HG03045 (cell line): ENCODE data around the gene SLC29A4.
"Not testable (repeated sequence)": the region's sequence is repeated elsewhere in the genome, so short reads cannot be mapped to it uniquely, and the experiment has no call there.

Experiments used
- ATAC-seq: cut with Tn5 transposase; IDR thresholded peaks from one replicate; pipeline ENCODE4 v1.9.1; 2021; ENCODE audit warnings: mild to moderate bottlenecking, moderate library complexity; ENCODE audit not compliant: unreplicated experiment

Gene SLC29A4, protein sequence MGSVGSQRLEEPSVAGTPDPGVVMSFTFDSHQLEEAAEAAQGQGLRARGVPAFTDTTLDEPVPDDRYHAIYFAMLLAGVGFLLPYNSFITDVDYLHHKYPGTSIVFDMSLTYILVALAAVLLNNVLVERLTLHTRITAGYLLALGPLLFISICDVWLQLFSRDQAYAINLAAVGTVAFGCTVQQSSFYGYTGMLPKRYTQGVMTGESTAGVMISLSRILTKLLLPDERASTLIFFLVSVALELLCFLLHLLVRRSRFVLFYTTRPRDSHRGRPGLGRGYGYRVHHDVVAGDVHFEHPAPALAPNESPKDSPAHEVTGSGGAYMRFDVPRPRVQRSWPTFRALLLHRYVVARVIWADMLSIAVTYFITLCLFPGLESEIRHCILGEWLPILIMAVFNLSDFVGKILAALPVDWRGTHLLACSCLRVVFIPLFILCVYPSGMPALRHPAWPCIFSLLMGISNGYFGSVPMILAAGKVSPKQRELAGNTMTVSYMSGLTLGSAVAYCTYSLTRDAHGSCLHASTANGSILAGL

DNA sequence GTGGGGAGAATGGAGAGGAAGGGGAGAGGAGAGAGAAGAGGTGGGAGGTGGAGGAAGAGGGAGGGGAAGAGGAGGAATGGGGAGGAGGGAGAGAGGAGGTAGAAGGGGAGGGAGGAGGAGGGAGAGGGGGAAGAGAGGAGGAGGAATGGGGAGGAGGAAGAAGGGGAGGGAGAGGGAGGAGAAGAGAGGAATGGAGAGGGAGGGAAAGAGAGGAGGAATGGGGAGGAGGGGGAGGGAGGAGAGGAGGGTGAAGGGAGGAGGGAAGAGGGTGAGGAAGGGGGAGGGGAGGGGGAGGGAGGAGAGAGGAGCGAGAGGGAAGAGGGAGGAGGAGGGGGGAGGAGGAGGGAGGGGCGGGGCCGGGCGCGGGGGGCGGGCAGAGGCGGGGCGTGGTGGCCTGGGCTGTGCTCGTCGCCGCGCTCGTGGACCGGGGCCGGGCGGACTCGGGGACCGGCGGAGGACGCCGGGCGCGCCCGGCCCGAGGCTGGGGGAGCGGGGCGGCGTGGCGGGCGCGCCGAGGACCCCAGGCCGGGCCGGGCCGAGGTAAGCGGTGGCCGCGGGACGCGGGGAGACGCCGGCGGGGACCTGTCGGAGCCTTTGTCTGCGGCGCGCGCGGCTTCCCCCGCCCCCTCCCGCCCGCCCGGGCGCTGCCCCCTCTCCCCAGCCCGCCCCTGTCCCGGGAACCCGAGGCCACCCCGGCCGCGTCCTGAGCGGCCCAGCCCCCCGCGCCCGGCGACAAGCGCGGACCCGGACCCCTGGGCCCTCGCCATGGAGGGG lies at the start of gene SLC29A4:
Gene SLC29A4 (plus strand): TSS at position 401 of the 774 bp plus-strand sequence. CDS start 4,874 bp downstream, outside the sequence.
- no peak for ATAC-seq

DNA sequence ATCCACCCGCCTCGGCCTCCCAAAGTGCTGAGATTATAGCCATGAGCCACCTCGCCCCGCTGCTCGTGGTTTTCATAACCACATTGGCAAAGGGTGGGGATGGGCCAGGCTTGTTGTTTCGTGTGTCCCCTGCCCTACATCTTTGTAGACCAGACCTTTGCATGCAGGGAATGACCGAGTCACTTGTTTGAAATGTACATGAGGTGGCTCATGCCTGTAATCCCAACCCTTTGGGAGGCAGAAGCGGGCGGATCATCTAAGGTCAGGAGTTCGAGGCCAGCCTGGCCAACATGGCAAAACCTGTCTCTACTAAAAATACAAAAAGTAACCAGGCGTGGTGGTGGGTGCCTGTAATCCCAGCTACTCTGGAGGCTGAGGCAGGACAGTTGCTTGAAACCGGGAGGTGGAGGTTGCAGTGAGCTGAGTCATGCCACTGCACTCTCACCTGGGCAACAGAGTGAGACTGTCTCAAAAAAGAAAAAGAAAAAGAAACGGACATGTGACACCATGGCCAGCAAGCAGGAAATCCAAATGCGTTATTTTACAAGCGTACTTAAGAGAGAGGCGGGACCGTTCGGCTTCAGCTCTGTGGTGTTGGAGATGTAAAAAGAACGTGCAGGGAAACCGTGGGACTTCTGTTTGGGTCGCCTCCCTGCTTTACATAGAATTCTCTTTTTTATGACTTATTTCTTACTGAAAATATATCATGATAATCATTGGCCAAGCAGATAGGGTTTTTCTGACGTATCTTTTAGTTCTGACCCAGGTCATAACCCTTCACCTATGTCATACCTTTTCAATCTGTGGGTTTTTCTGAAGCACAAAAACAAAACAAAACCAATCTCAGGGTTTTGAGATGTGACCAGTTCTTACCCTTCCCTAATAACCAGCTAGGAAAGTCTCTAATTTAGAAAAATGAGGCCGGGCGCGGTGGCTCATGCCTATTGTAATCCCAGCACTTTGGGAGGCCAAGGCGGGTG lies 47.6 kb upstream of the SLC29A4 start:
- ATAC-seq = peak; percentile 30

DNA sequence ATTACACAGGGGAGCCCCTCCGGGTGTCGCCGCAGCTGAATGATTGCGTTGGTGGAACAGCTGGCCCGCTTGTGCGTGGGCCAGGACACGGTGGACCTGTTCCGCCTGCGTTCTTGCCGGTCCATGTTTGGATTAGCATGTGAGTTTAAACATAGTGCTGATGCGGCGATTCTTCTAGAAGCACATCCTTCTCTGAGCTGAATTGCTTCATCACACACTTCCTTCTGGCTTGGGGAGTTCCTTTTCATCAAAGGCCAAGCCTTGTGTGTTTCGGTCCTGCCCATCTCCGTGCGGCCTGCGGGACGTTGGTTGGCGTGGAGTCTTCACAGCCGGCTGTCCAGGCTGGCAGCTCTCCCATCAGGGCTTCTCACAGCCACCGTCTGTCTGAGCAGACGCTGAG lies 45.5 kb upstream of the SLC29A4 start:
- no peak for ATAC-seq

DNA sequence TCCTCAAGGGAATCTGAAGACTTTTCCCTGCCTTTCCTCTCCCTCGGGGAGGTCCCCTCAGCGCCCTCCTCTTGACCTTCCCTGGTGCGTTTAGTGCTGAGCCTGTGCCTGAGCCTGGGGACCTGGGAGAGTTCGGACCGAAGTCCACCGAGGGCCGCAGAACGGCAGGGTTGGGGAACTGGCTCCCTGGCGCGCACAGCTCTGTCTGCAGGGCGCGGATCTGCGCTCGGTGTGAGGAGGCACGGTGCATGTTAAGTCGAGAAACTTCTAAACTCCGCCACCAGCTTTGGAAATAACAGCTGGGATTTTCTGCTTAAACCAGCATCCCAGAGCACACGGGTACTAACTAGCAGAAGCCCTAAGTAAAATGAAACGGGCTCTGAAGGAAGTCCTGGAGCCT lies 44.2 kb upstream of the SLC29A4 start:
- no peak for ATAC-seq

DNA sequence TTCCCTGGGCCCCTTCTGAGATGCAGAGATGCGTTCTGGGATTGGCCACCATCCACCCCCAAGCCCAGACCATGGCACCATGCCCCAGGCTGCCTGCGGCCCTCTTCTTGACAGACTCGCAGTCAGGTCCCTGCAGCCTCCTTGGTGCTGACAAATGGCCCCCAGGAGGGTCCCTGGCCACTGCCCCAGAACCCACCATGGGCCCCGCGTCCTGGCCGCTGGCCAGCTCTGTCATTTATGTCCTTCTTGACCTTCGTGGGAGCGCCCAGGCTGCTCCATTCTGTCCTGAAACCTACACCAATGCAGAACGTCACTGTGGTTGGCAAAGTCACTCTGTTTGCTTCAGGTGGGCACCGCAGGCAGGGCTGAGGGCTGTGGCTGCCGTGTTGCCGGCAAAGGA lies 39.5 kb upstream of the SLC29A4 start:
- no peak for ATAC-seq

DNA sequence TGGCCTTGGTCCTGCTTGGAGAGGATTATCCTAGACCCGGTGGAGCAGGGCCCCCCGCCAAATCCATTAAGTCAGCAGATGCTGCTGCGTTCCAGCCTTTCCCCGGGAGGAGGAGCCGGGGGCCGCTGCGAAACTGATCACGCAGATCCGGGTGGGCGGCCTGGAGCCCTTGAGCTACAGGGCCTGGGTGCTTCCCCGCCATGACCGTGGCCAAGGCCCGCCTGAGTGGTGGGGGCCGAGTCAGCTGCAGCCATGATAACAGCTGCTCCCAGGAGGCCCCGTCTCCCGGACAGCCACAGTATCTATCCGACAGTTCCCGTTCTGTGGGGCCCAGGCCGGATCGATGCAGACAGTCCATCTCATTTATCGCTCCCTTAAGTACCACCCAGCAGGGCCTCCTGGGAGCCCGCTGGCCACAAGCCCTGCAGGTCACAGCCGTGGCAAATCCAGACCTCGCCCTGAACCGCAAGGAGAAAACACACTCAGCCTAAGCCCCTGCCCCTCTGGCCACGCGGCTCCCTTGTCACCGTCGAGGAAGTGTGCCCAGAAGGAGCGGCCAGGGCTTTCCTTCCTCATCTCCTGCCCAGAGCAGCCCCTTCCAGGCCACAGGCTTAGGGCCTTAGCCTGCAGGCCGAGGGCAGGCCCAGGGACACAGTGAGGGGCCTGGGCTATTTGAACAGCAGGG lies 34.4 kb upstream of the SLC29A4 start:
- ATAC-seq = no peak

DNA sequence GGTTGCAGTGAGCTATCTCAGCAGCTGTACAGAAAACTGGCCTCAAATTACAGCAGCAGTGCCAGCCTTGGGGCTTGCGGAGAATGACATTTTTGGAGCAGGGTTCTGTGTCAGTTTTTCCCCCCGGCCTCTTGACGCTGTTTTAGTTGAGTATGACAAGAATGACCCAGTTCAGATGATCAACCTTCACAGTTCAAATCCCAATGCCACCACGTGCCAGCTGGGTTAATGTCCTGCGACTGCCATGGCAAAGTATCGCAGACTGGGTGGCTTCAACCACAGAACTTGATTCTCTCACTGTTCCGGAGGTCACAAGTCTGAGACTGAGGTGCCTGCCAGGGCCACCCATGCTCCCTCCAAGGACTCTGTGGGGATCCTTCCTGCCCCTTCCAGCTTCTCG lies 32.0 kb upstream of the SLC29A4 start:
- not testable (repeated sequence) for ATAC-seq

DNA sequence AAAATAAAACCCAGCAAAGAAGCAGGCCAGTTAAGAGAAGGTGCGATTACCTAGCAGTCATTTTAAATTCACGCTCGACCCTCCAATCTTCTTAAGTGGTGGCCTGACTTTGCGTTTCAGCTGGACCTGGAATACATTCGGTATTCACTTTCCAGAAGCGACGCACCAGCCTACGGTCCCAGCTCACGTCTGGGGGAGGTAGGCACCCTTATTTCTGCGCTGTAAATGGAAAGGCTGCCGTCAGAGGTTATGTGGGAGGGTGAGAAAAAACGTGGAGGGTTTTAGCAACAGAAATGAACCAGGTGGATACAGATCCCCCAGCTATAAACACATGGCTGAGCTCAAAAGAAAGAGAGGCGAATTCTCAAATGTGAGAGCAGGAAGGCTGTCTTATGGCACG lies 29.2 kb upstream of the SLC29A4 start:
- not testable (repeated sequence) for ATAC-seq

DNA sequence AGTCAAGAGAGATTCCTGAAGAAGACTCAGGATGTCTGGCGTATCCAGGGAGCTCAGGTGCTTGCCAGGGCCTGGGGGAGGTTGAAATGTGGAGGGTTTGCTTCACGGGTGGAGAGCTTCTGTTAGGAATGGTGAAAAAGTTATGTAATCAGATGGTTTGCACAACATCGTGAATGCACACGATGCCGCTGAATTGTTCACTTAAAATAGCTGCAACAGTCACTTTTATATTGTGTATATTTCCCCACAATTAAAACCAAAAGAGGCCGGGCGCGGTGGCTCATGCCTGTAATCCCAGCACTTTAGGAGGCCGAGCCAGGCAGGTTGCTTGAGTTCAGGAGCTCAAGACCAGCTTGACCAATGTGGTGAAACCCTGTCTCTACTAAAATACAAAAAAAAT lies 28.4 kb upstream of the SLC29A4 start:
- not testable (repeated sequence) for ATAC-seq

DNA sequence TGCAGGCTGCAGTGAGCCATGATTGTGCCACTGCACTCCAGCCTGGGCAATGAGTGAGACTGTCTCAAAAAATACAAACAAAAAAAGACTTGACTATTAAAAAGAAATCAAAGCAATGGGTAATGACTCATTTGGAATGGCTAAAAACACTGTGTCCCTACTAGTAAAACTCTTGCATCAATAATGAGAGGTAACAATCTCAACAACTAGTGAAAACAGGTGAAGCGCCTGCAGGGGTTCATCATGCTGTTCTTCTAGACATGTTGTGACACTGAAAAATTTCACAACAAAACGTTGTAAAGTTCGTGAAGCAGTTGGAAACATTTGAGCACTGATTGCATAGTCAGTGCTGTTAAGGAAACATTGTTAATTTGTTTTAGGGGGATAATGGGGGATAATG lies 26.9 kb upstream of the SLC29A4 start:
- ATAC-seq = no peak

DNA sequence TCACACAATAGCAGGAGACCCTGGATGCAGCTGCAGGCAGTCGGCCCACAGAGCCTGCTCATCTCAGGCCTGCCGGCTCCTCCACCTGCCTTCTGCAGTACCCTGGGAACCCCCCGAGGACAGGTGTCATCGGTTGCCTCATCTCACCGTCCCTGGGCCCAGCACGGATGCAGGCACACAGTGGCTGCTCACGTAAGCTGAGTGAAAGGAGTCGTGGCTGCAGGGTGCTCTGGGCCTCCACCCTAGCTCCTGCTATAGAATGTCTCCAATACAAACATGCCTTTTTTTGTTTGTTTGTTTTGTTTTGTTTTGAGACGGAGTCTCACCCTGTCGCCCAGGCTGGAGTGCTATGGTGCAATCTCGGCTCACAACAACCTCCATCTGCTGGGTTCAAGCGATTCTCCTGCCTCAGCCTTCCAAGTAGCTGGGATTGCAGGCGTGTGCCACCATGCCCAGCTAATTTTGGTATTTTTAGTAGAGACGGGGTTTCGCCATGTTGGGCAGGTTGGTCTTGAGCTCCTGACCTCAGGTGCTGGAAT lies 22.1 kb upstream of the SLC29A4 start:
- ATAC-seq = not testable (repeated sequence)

DNA sequence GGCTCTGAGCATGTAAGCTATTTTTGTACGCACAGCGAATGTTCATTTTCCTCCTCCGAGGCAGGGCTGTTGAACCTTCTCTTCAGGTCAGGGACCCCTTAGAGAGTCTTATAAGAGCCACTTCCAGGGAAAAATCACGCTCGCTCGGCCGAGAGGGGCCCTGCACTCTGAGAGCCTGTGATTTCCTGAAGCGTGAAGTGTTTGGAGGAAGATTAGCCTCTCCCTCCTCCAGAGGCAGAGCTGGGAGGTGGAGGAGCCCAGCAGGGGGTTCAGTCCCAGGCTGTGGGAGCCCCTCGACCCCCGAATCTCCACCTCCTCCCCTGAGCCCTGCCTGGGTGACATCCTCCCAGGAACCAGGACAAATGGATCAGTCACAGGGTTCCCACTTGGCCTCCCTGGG lies 19.7 kb upstream of the SLC29A4 start:
- ATAC-seq = not testable (repeated sequence)

DNA sequence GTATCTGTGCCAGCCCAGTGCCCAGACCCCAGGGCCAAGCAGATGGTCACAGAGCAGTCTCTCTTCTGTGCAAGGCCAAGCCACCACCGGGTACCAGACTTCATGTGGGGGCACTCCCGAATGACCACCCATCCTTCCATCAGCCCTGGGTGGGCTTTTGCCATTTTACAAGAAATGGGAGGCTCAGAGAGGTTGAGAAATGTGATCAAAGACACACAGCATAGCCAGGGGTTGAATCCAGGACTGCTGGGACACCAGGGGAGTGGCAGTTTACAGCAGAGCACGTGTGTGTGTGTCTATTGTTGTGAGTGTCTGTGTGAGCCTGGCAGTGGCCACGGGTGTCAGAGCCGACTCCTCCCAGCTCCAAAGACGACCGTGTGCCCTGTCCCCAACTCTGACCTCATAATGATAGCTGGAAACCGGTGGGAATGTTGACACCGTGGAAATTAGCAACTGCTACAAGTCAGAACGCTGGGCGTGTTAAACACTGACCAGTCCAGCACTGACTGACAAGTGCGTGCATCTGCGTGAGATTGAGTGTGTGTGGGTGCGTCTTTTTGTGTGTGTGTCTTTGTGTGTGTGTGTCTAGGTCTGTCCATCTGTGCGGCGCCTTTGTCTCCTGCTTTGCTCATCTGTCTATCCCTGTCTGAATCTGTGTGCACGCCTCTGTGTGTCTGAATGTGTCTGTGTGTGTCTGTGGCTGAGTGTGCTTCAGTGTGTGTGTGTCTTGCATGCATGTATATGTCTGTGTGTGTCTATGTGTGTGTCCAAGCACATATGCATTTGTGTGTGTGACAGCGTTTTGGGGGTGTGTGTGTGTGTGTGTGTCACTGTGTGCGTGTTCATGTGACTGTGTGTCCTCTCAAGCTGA lies 17.2 kb upstream of the SLC29A4 start:
- no peak for ATAC-seq

DNA sequence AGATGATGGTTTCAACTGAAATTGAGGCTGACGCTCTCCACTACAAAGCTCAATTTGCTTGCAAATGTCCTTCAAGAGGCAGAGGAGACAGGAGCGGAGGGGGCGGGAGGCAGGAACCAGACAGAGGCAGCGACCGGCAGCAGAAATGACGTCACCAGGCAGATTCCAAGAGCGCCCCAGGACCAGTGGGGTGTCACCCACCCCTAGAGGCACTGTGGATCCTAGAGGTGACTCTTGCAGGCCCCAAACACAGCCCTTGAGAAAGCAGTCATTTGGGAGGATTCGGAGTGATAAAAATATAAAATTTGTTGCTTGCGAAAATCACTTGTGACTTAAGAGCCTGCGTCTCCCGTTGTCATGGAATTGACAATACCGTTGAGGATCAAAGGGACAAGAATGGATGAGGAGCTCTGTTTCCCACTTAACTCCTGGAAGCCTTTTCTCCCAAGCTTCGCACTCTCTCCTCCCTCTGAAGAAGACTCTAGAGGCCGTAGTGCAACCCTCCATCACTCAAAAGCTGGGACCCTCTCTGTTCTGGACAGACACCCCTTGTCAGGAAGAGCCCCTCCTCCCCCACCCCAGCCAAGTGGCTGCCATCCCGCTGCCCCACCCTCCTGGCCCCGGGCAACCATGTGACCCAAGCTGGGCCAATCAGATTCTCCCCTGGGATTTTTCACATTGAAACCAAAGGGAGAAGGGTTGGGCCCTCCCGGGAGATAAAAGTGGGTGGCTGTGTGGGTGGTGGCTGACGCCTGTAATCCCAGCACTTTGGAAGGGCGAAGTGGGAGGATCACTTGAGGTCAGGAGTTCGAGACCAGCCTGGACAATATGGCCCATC lies 16.3 kb upstream of the SLC29A4 start:
- no peak for ATAC-seq

DNA sequence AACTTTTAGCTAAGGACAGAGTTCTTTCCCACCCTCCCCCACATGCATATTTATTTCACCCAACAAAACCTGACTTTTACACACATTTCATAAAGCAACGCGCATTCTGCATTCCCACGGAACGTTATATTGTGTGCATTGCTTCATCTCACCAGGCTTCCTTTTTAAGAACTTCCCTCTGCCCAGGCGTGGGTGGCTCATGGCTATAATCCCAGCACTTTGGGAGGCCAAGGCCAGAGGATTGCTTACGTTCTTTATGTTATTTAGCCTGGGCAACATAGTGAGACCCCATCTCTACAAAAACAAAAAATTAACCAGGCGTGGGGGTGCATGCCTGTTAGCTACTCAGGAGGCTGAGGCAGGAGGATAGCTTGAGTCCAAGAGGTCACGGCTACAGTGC lies 14.9 kb upstream of the SLC29A4 start:
- ATAC-seq = not testable (repeated sequence)

DNA sequence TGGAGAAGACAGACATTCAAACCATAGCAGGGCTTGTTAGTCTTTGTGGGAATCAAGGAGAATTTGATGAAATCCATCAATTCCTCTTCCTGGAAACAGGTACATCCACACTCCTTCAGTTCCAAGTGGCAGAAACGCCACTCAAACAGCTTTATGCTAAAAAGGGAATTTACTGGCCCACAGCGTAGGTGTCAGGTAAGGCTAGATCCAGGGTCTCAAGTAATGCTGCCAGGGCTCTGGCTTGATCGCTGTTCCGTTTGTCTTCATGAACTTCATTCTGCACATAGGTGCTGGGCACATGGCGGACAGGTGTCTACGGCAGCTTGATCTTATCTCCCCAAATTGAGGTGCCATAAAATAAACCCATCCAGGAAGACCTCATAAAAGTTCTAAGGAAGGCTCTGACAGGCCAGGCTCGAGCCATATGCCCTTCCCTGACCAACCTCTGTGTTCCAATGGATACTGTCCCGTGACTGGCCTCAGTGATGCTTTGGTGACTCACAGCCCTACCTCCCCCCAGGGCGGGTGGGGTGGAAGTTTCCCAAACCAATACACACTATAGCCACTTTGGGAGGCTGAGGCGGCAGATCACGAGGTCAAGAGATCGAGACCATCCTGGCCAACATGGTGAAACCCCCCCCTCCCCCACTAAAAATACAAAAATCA lies 12.6 kb upstream of the SLC29A4 start:
- not testable (repeated sequence) for ATAC-seq

DNA sequence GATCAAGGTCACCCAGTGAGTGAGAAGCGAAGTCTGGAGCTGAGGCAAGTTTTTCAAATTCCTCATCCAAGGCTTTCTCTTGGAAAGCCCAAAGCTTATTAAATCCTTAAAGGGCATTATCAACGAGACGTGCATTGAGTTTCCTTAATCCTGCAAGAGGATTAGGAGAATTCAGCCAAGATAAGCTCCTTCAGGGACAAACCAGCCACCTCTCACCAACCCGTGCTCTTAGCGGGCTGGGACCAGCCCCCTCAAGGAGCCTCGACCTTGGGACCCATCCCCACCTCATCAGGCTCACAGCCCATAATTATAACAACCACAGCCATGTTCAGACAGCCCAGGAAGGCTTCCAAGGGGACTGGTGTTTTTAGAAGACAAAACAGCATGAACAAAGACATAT lies 12.0 kb upstream of the SLC29A4 start:
- ATAC-seq = no peak
